Body of pancreas (tissue), 4 donors: ENCODE measurements around the gene CASP12.

ENCODE experiments used
- CTCF ChIP-seq, 7 experiments: fragments of 450-650 bp in 4 of 7; fragments of 200-600 bp in 3 of 7; sonication (generic) in 3 of 7; IDR thresholded peaks; one replicate each; pipeline ENCODE4 v1.5.1; 2016 to 2019; ENCODE audit warnings: antibody characterized with exemption in 7 of 7
- POLR2A ChIP-seq, 3 donors: fragments of 450-650 bp; IDR thresholded peaks; one replicate each; pipeline ENCODE4 v1.6.1; 2016; ENCODE audit warnings: antibody characterized with exemption in 3 of 3, mild to moderate bottlenecking in 2 of 3

- TF ChIP-seq CTCF (IDR thresholded peaks at IDR 0.05) (no peak), POLR2A (IDR thresholded peaks at IDR 0.05) (no peak)
These were observed 61.6 kb downstream of the CASP12 start for GRCh38 chr11:104836691-104837090.
